ENCODE measurements around the gene MYO6.
A peak's percentile ranks its signal among the peaks of the same experiment; 100 is the strongest.

GRCh38 chr6:75855052-75855451 lies 106.0 kb downstream of the MYO6 start:
- peak; percentile 22 to 54 (median 50) for TF ChIP-seq CTCF (IDR thresholded peaks at IDR 0.05)
- no peak for TF ChIP-seq POLR2A (IDR thresholded peaks at IDR 0.05)

Data from right lobe of liver (tissue), 4 donors.